HepG2 (cell line): Measurements from ENCODE around the gene ZNF700. TPM values are rescaled to one million over a fixed set of nuclear protein-coding genes. Genes with fewer than 3 reads are reported as not detected.

Source experiments
- BRD4 ChIP-seq: sonication (generic); formaldehyde crosslinking; IDR thresholded peaks from 2 replicates; pipeline ENCODE4 v1.4.0; 2020; ENCODE audit warnings: missing genetic modification reagents
- CHD4 ChIP-seq: fragments of 200-600 bp; sonication (generic); IDR thresholded peaks from 2 replicates; pipeline ENCODE4 v1.7.0; 2017; ENCODE audit warnings: mild to moderate bottlenecking, low read length, borderline replicate concordance
- FOXK2 ChIP-seq: fragments of 450-650 bp; IDR thresholded peaks from 2 replicates; pipeline ENCODE4 v1.6.1; 2016
- FOXP1 ChIP-seq, 2 experiments: fragments of 450-650 bp in 1 of 2; IDR thresholded peaks; 2 replicates each; pipeline ENCODE4 v1.6.1; 2017 to 2018; ENCODE audit warnings: antibody characterized with exemption in 1 of 2
- HIC2 ChIP-seq: sonication (generic); formaldehyde crosslinking; IDR thresholded peaks from 2 replicates; pipeline ENCODE4 v1.9.0; 2022; ENCODE audit warnings: low read depth, missing genetic modification reagents
- HINFP ChIP-seq: sonication (generic); formaldehyde crosslinking; IDR thresholded peaks from 2 replicates; pipeline ENCODE4 v1.4.0; 2020; ENCODE audit warnings: low read depth, mild to moderate bottlenecking, missing genetic modification reagents
- IKZF1 ChIP-seq: fragments of 450-650 bp; IDR thresholded peaks from 2 replicates; pipeline ENCODE4 v1.7.1; 2016
- MTA1 ChIP-seq: sonication (generic); formaldehyde crosslinking; IDR thresholded peaks from 2 replicates; pipeline ENCODE4 v1.4.0; 2020; ENCODE audit warnings: missing genetic modification reagents, mild to moderate bottlenecking, borderline replicate concordance
- MXD3 ChIP-seq: IDR thresholded peaks from 2 replicates; pipeline ENCODE4 v1.6.1; 2016; ENCODE audit warnings: mild to moderate bottlenecking, missing biosample characterization, missing genetic modification reagents
- NFKBIZ ChIP-seq: IDR thresholded peaks from 2 replicates; pipeline ENCODE4 v1.6.1; 2018; ENCODE audit warnings: missing genetic modification reagents, missing compliant biosample characterization
- NR2F2 ChIP-seq: IDR thresholded peaks from 2 replicates; pipeline ENCODE4 v1.6.1; 2012; ENCODE audit warnings: low read depth, inconsistent platforms, borderline replicate concordance
- PAF1 ChIP-seq: IDR thresholded peaks from 2 replicates; pipeline ENCODE4 v1.6.1; 2016; ENCODE audit warnings: missing genetic modification reagents, missing compliant biosample characterization
- PHF8 ChIP-seq: sonication (generic); formaldehyde crosslinking; IDR thresholded peaks from 2 replicates; pipeline ENCODE4 v1.5.0; 2020; ENCODE audit warnings: missing genetic modification reagents
- RXRB ChIP-seq: IDR thresholded peaks from 2 replicates; pipeline ENCODE4 v1.6.1; 2016; ENCODE audit warnings: borderline replicate concordance, missing genetic modification reagents, missing compliant biosample characterization
- SOX5 ChIP-seq: IDR thresholded peaks from 2 replicates; pipeline ENCODE4 v1.6.1; 2016; ENCODE audit warnings: borderline replicate concordance
- ZHX1 ChIP-seq: sonication (generic); formaldehyde crosslinking; IDR thresholded peaks from 2 replicates; pipeline ENCODE4 v1.8.1; 2022; ENCODE audit warnings: low read depth, mild to moderate bottlenecking, missing genetic modification reagents
- ZNF18 ChIP-seq: sonication (generic); formaldehyde crosslinking; IDR thresholded peaks from 2 replicates; pipeline ENCODE4 v1.8.0; 2022; ENCODE audit warnings: mild to moderate bottlenecking, missing genetic modification reagents; ENCODE audit not compliant: insufficient replicate concordance
- ZNF205 ChIP-seq: IDR thresholded peaks from 2 replicates; pipeline ENCODE4 v1.6.1; 2018; ENCODE audit warnings: missing biosample characterization, missing genetic modification reagents
- ZNF670 ChIP-seq: sonication (generic); formaldehyde crosslinking; IDR thresholded peaks from 2 replicates; pipeline ENCODE4 v1.8.0; 2022; ENCODE audit warnings: mild to moderate bottlenecking, missing genetic modification reagents, borderline replicate concordance
- ZNF747 ChIP-seq: sonication (generic); formaldehyde crosslinking; IDR thresholded peaks from 2 replicates; pipeline ENCODE4 v1.8.1; 2023; ENCODE audit warnings: missing genetic modification reagents, mild to moderate bottlenecking, borderline replicate concordance
- polyA plus RNA-seq, 8 experiments: library from polyadenylated mRNA; depleted of rRNA in 3 of 8; stranded (reverse) in 7 of 8; unstranded in 1 of 8; fragments of >200 nt; fragmentation: Illumina TruSeq in 4 of 8; extraction: Trizol in 4 of 8; gene quantifications; 2 replicates each; pipeline versions ENCODE4 v1.2.1 to v1.2.3, GENCODE V29; 2011 to 2016; ENCODE audit warnings: low read depth in 4 of 8, missing spikeins in 1 of 8, mixed read lengths in 1 of 8; ENCODE audit not compliant: insufficient read depth in 1 of 8
- total RNA-seq, 5 experiments: library from RNA; depleted of rRNA; stranded (reverse); fragments of >200 nt; fragmentation: Illumina TruSeq; extraction: Trizol; gene quantifications; 2 replicates each; pipeline ENCODE4 v1.2.3, GENCODE V29; 2016; ENCODE audit warnings: low read depth in 1 of 5

The ZNF700 gene
- total and polyA plus RNA-seq, 2 of the 13 experiments (the other 11 are each of a cell fraction or from before 2014, with no cell fraction given): 6.0 to 12.8 TPM

- no peak; the same call in 1 of the 2 replicates for TF ChIP-seq ZHX1 (CRISPR knock-in tag)
- TF ChIP-seq FOXK2: no peak
- TF ChIP-seq BRD4 (CRISPR knock-in tag): no peak
- peak; percentile 73 for TF ChIP-seq HIC2 (CRISPR knock-in tag)
- TF ChIP-seq ZNF747 (CRISPR knock-in tag): peak; percentile 87
- no peak for TF ChIP-seq IKZF1
- peak; percentile 65; the same call in 1 of the 2 replicates for TF ChIP-seq MXD3
- peak; percentile 54 for TF ChIP-seq RXRB
- TF ChIP-seq PHF8 (CRISPR knock-in tag): peak; percentile 79
- TF ChIP-seq SOX5 (CRISPR knock-in tag): peak; percentile 56; the same call in 1 of the 2 replicates
- TF ChIP-seq HINFP (CRISPR knock-in tag): 0 out of 2 replicates have a peak, but pooled peaks have one; percentile 13
- TF ChIP-seq ZNF205 (CRISPR knock-in tag): 0 out of 2 replicates have a peak, but pooled peaks have one; percentile 21
- TF ChIP-seq NR2F2: 0 out of 2 replicates have a peak, but pooled peaks have one; percentile 34
- TF ChIP-seq NFKBIZ (CRISPR knock-in tag): no peak; the same call in none of the 2 replicates
- peak; percentile 90; the same call in 1 of the 2 replicates for TF ChIP-seq MTA1 (CRISPR knock-in tag)
- peak; percentile 85 for TF ChIP-seq ZNF670 (CRISPR knock-in tag)
- peak; percentile 37 for TF ChIP-seq ZNF18 (CRISPR knock-in tag)
- TF ChIP-seq CHD4: no peak
- TF ChIP-seq PAF1 (CRISPR knock-in tag): no peak
- no peak for TF ChIP-seq FOXP1 (IDR thresholded peaks at IDR 0.05)
- TF ChIP-seq FOXP1 (CRISPR knock-in tag; IDR thresholded peaks at IDR 0.05): 0 out of 2 replicates have a peak, but pooled peaks have one; percentile 10
These were observed 37.0 kb upstream of the ZNF700 start, which contains the start of gene ZNF69 (continued) for GRCh38 chr19:11887611-11888531.
